ENCODE data around the gene GPS1.

DNA sequence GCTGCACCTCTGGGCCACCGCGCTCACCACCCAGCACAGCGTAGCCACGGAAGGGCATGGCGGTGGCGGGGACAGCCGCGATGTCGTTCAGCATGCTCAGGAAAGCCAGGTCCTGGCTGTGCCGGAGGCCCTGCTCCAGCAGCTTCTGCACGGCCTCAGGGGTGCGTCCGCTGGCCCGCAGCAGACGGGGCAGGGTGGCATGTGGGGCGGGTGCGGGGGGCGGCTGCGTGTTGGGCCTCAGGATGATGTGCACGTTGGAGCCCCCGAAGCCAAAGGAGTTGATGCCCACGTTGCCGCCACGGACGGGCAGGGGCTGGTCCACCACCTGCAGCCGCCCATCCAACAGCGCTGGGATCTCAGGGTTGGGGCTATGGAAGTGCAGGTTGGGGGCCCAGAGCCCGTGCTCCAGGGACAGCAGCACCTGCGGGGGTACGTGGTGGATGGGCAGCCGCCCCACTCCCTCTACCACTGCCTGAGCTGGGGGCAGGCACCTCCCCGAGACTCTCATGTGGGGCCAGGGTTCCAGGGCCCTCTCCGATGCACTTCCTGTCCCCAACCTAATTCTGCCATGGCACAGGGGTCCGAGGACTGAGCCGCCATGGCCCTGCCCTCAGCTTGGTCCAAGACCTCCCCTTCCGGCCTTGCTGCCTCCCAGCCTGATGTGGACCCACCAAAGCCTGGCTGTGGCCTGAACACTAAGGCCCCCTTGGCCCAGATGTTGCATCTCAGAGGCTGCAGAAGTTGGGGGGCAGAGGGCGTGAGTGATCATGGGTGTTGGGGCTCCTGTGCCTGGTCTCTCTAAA is 39.8 kb downstream of the GPS1 start:
- no peak for TF ChIP-seq GATA2 (CRISPR knock-in tag; IDR thresholded peaks at IDR 0.05)
- TF ChIP-seq, protein P1, sequence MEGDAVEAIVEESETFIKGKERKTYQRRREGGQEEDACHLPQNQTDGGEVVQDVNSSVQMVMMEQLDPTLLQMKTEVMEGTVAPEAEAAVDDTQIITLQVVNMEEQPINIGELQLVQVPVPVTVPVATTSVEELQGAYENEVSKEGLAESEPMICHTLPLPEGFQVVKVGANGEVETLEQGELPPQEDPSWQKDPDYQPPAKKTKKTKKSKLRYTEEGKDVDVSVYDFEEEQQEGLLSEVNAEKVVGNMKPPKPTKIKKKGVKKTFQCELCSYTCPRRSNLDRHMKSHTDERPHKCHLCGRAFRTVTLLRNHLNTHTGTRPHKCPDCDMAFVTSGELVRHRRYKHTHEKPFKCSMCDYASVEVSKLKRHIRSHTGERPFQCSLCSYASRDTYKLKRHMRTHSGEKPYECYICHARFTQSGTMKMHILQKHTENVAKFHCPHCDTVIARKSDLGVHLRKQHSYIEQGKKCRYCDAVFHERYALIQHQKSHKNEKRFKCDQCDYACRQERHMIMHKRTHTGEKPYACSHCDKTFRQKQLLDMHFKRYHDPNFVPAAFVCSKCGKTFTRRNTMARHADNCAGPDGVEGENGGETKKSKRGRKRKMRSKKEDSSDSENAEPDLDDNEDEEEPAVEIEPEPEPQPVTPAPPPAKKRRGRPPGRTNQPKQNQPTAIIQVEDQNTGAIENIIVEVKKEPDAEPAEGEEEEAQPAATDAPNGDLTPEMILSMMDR (IDR thresholded peaks at IDR 0.05) = no peak
- no peak for TF ChIP-seq JUND (IDR thresholded peaks at IDR 0.05)
- no peak for TF ChIP-seq RAD21 (IDR thresholded peaks at IDR 0.05; ENCODE audit: low read length)
- no peak for TF ChIP-seq POLR2AphosphoS5 (IDR thresholded peaks at IDR 0.05; ENCODE audit: low read depth, low read length)
- no peak for TF ChIP-seq REST (IDR thresholded peaks at IDR 0.05; ENCODE audit: low read depth, low read length)

Data from SK-N-SH (cell line).